ENCODE data around the gene QSER1.
"Not testable (repeated sequence)": the region's sequence is repeated elsewhere in the genome, so short reads cannot be mapped to it uniquely, and the experiment has no call there.

QSER1 gene

GRCh38 chr11:32952421-32952820, 59.8 kb downstream of the QSER1 start:
- H3K27ac ChIP-seq = no peak overlapping the region
- POLR2A ChIA-PET (ENCODE audit: low non-redundant PET) = no interaction called here
- CTCF ChIA-PET = no interaction called here
- DNase-seq (ENCODE audit: low spot score) = no peak
- TF ChIP-seq CTCF (conservative IDR thresholded peaks at IDR 0.05; ENCODE audit: low read depth) = no peak

- CTCF ChIA-PET = no interaction called here
- H3K27ac ChIP-seq = no peak overlapping the region
- no peak for DNase-seq (ENCODE audit: low spot score)
- POLR2A ChIA-PET (ENCODE audit: low non-redundant PET) = no interaction called here
- TF ChIP-seq CTCF (conservative IDR thresholded peaks at IDR 0.05; ENCODE audit: low read depth) = no peak
Measured at GRCh38 chr11:32953700-32954099, 61.1 kb downstream of the QSER1 start.

- DNase-seq (ENCODE audit: low spot score) = peak; percentile 26
- CTCF ChIA-PET = interaction anchor here (0.7 to 2.0 kb wide), 4 partner anchors 12 to 227 kb away, joined by 3 to 18 read pairs (median 4); no protein-coding TSS in a partner anchor
Measured at GRCh38 chr11:32960553-32961164, 68.0 kb downstream of the QSER1 start.

GRCh38 chr11:32962016-32962415, 69.4 kb downstream of the QSER1 start:
- DNase-seq (ENCODE audit: low spot score) = no peak
- no peak overlapping the region for H3K27ac ChIP-seq
- POLR2A ChIA-PET (ENCODE audit: low non-redundant PET) = no interaction called here
- CTCF ChIA-PET = interaction anchor here (0.6 to 1.1 kb wide), 2 partner anchors 104 to 387 kb away, joined by 3 to 4 read pairs; no protein-coding TSS in a partner anchor
- TF ChIP-seq CTCF (conservative IDR thresholded peaks at IDR 0.05; ENCODE audit: low read depth) = no peak

More at GRCh38 chr11:32960553-32961164, 68.0 kb downstream of the QSER1 start:
- H3K27ac ChIP-seq = no peak overlapping the region; the same call in 1 of the 2 replicates
- TF ChIP-seq CTCF (conservative IDR thresholded peaks at IDR 0.05; ENCODE audit: low read depth) = peak; percentile 62
- POLR2A ChIA-PET (ENCODE audit: low non-redundant PET) = no interaction called here

- ChIA-PET POLR2A (ENCODE audit: low non-redundant PET) (no interaction called here), CTCF (no interaction called here)
- DNase-seq (ENCODE audit: low spot score) = no peak
Measured at GRCh38 chr11:32963721-32964120, 71.1 kb downstream of the QSER1 start.

GRCh38 chr11:32968541-32968940, 75.9 kb downstream of the QSER1 start:
- TF ChIP-seq CTCF (conservative IDR thresholded peaks at IDR 0.05; ENCODE audit: low read depth) = no peak
- no peak for DNase-seq (ENCODE audit: low spot score)
- CTCF ChIA-PET = interaction anchor here (0.6 to 0.9 kb wide), 4 partner anchors 24 to 375 kb away, joined by 3 to 4 read pairs (median 3); partner anchors contain the start of gene TCP11L1
- H3K27ac ChIP-seq = no peak overlapping the region
- POLR2A ChIA-PET (ENCODE audit: low non-redundant PET) = no interaction called here

More at GRCh38 chr11:32963721-32964120, 71.1 kb downstream of the QSER1 start:
- no peak for TF ChIP-seq CTCF (conservative IDR thresholded peaks at IDR 0.05; ENCODE audit: low read depth)
- H3K27ac ChIP-seq = peak overlapping the region; percentile 25

GRCh38 chr11:32972233-32972632, 79.6 kb downstream of the QSER1 start:
- CTCF ChIA-PET = interaction anchor here (0.7 to 1.0 kb wide), 2 partner anchors 36 to 94 kb away, joined by 3 read pairs; no protein-coding TSS in a partner anchor
- POLR2A ChIA-PET (ENCODE audit: low non-redundant PET); DNase-seq (ENCODE audit: low spot score); H3K27ac ChIP-seq: not testable (repeated sequence)

Data from RWPE1 (cell line).